NOMO-1 (cell line): ENCODE measurements around the gene LCN15.
"Not testable (repeated sequence)": the region's sequence is repeated elsewhere in the genome, so short reads cannot be mapped to it uniquely, and the experiment has no call there.

Experiments
- DNase-seq, 2 experiments: peaks; one replicate each; lab custom pipeline; 2025; ENCODE audit not compliant: unreplicated experiment in 2 of 2; lab: John Stamatoyannopoulos, UW

Gene LCN15

DNA sequence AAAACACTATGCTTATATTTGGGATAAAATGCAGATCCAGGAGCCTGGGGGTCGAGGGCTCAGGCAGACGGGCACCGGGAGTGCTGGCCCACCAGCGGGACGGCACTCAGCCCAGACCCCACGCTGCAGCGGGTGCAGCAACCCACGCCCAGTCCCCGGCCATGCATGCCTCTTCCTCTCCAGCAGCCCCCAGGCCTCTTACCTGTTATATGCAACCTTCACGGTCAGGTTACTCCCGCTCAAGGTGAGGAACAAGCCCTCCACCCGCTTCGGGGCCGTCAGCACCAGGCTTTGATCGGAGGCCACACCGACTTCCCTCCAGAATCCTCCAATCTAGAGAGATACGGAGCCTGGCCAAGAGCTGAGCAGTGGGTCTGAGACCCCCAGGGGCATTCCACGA is 7.5 kb downstream of the LCN15 start:
- no peak for DNase-seq

DNA sequence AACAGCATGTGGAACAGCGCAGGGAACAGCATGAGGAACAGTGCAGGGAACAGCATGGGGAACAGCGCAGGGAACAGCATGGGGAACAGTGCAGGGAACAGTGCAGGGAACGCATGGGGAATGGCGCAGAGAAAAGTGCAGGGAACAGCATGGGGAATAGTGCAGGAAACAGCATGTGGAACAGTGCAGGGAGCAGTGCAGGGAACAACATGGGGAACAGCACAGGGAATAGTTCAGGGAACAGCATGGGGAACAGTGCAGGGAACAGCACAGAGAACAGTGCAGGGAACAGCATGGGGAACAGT is 8.2 kb downstream of the LCN15 start:
- DNase-seq = no peak

DNA sequence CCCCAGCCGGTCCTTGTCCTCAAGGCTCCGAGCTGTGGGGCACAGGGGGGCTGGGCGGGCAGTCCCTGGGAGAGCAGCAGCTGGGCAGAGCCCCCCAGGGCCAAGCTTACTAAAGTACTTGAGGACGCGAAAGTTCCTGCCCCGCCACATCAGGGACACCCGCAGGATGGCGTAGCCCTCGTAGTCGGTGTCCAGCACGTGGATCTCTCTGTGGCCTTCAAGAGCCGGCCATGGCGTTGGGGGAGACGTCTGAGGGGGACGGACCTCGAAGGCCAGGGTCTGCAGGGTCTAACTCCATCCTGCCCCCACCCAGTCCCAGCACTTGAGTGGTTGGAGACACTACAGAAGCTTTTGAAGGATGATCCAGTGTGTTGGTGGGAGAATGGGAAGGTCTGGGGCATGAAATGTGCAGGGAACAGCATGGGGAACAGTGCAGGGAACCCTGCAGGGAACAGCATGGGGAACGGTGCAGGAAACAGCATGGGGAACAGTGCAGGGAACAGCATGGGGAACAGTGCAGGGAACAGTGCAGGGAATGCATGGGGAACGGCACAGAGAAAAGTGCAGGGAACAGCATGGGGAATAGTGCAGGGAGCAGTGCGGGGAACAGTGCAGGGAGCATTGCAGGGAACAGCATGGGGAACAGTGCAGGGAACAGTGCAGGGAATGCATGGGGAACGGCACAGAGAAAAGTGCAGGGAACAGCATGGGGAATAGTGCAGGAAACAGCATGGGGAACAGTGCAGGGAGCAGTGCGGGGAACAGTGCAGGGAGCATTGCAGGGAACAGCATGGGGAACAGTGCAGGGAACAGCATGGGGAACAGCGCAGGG is 8.8 kb downstream of the LCN15 start:
- not testable (repeated sequence) for DNase-seq

DNA sequence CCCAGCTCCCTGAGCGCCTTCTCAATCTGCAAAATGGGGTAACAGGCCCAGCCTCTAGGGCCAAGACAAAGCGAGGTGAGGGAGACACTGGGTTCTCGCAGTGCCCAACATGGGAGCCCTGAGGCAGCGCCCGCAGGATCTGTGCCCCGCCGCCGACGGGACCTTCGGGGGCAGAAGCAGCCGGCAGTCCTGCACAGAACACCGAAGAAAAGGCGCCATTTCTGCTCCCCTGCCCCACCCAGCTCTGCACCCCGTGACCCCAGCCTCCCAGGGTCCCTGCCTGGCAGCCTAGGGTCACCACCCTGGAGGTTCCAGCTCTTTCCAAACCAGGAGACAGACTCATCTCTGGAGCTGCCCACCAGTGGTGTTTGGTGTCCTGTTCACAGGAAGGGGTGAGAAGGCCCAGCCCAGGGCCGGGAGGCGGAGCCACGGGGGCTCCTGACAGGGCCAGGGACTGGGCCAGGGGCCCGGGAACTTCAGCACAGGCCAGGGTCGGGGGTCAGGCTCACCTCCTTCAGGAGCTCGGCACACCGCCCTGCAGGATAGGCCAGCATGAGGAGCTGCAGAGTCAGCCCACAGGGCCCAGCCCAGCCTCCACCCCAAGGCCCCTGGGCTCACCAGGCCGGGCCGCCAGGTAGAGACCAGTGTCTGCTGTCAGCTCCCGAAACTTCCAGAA is 9.6 kb downstream of the LCN15 start:
- no peak for DNase-seq

DNA sequence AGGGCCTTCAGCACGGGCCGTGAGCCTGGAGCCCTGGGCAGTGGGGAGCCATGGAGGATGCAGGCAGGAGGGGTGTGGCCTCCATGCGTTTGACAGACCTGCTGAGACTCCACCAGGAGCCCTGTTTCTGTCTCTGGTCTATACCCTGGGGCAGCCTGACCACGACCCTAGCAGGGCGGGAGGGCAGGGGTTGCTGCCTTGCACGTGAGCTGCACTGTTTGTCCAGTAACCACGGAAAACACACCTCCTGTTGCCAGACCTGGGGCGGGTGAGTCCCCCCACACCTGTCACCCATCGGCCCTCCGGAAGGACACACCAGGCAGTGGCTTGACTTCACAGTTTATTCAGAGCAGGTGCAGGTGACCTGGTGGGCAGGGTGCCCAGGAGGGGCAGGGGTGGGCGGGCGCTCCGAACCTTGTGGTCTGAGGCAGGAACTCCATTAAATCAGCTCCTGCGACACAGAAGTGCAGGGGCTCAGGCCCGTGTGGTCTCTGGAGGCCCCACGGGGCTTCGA is 10.2 kb downstream of the LCN15 start:
- no peak for DNase-seq

DNA sequence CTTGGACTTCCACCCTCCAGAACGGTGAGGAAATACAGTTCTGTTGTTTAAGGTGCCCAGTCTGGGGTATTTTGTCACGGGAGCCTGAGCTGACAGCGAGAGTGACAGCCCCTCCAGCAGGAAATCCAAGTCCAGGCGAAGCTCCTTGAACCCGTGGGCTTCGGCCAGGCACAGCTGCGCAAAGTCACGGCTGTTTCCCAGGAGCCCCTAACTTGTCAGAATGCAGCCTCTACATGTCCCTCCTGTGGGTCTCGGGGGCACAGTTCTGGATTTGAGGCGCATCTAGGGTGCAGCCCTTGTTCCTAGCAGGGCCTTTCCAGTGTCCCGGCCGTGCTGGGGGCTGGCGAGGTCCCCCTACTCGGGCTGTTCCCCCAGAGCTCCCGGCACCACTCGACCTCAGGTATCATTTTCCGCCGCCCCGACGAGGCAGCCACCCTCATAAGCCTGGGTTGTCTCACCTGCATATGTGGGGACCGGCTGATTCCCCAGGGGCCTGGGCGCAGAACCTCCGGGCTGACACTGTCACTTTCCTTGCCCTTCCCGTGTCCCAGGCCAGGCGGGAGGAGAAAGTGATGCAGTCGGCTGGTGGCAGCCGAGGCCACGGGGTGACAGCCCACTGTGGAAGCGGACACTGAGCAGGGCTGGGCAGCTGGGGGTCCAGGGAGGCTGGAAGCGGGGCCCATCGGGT is 10.8 kb downstream of the LCN15 start:
- no peak for DNase-seq

DNA sequence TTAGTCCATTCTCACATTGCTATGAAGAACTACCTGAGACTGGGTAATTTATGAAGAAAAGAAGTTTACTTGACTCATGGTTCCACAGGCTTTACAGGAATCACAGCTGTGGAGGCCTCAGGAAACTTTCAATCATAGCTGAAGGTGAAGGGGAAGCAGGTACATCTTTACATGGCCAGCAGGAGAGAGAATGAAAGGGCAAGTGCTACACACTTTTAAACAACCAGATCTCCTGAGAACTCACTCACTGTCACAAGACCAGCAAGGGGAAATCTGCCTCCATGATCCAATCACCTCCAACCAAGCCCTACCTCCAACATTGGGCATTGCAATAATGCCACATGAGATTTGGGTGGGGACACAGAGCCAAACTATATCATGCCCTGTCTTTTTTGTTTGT is 12.5 kb downstream of the LCN15 start:
- no peak for DNase-seq

DNA sequence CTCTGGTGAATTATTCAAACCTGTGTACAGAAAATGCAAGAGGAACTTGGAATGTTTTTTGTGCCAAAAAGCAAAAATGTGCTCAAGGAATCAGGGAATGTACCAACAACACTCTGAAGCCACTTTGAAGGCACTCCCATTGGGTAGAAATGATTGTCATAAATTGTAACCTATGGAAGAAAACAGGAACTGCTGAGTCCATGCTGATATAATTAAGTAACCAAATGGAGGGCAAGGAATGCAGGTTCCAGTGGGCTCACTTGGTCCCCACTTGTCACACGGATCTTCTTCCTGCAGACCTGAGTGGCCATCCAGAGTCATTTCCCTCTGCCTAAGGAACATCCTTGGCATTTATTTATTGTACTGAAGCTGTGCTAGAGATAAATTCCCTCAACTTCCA is 13.1 kb downstream of the LCN15 start:
- DNase-seq = no peak

DNA sequence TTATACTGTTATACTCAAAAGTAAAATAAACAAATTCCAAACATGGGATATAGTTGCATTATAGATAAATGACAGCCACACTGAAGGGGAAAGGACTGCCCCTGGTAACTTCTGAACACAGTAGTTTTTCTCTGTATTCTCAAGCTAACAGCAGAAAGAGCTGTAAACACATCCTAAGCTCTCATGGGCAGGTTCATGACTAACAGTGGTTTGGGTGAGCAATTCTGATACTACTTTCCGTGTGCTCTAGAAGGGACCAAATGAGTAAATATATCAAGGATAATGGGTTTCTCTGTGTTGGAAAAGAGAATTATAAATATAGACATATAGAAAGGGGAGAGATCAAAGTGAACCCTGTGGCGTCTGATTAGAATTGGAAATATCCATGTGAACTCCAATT is 13.8 kb downstream of the LCN15 start:
- no peak for DNase-seq

DNA sequence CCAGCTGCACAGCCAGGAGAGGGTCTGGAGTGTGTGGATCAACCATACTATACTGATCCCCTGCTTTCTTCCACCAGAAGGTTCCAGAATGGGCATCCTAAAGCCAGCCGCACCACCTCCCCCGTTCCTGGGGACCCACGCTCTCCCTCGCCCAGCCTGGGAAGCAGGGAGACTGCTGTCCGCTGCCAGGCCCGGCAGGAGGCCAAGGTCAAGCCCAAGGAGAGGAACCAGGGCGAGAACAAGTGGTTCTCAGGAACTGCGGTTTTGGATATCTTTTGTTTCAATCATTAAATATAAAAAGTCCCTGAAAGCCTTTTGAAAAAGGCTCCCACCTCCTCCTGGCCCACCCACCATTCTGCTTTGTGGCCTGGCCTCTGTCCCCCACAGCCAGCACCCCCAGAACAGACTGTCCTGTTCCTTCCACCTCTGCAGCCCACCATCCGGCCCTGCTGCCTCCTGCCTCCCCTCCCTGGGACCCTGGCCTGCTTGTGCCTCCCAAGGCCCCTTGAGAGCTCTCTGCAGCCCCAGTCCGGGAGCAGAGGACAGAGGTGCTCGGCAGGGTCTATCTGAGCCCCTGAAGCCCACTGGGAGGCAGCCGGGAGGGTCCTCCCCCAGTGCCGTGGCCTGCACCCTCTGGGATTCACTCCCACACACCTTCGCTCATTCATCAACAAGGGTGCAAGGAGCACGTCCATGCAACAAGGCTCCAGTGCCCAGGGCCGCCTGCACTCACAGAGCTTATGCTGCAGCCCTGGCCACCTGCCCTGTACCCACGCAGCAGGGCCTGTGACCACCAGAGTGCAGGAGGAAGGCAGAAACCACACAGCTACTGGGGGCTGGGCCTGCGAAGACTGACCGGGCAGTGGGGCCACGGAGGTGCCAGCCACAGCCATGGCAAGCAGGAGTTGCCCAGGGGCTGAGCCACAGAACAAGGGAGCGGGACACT is 15.4 kb downstream of the LCN15 start:
- no peak for DNase-seq

DNA sequence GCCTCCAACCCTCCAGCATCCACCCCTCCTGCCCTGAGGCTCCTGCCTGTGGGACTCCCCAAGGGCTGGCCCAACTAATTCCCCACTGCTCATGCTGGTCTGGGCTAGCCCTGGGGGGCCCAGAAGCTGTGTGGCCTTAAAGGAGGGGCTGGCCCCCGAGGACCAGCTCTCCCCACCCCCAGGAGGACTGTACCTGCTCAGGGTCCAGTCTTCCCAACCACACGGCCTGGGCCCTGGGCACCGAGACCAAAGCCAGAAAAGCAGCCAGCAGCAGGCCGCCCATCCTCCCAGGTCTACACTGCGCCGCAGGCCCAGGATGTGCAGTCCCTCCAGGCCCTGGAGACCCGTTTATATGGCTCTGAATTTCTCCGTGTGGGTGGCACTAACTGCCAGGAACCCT is 16.1 kb downstream of the LCN15 start, which contains the start of gene LCN6:
TSS of gene LCN6 (minus strand) at position 325 of the 400 bp plus-strand sequence. CDS start at position 283, 42 bp downstream.
- no peak for DNase-seq

DNA sequence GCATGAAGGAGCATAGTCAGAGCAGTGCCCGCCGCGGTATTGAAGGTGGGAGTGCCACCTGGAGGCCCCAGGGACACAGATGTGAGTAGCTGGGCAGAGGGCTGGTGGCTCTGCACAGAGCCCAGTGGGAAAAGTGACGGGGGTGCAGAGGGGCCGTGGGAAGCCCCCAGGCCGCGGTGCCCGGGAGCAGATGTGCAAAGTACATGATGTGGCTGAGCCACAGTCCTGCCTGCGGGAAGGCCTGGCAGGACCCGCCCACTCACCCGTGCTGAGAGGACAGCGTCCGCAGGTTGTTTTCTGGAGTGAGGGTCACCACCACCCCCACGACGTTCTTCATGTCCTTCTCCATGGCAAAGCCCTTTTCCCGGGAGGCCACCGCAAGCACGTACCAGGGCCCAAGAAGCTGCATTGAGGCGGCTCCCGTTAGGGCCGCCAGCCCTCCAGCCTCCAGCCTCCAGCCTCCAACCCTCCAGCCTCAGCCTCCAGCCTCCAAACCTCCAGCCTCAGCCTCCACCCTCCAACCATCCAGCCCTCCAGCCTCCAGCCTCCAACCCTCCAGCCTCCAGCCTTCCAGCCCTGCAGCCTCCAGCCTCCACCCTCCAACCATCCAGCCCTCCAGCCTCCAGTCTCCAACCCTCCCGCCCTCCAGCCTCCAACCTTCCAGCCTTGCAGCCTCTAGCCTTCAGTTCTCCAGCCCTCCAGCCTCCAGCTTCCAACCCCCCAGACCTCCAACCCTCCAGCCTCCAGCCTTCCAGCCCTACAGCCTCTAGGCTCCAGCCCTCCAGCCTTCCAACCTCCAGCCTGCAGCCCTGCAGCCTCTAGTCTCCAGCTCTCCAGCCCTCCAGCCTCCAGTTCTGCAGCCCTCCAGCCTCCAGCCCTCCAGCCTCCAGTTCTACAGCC is 16.9 kb downstream of the LCN15 start:
- DNase-seq = no peak

DNA sequence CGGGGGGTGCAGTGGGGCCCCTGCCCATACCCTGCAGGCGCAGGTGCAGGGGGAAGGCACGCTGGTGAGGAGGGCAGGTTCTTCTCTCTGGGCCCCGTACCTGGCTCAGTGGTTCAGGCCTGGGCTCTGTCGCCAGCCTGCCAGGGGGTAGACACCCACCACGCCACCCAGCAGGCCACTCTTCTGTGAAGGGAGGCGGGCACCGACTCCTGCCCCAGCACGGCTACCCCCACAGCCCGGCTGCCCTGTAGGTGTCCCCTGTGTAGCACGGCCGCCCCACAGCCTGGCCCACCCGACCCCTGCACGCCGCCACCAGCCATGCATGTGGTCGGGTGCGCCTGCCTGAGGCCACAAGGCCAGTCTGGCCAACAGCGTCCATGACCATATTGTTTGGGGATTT is 17.7 kb downstream of the LCN15 start:
- no peak for DNase-seq

DNA sequence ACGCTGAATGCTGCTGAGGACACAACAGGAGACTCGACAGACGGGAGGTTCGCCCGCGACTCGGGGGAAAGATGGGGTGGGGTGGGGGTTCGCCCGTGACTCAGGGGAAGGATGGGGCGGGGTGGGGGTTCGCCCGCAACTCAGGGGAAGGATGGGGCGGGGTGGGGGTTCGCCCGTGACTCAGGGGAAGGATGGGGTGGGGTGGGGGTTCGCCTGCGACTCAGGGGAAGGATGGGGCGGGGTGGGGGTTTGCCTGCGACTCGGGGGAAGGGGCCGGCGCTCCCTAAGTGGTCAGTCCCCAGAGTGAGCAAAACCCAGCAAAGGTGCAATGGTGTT is 18.2 kb downstream of the LCN15 start:
- DNase-seq = no peak

DNA sequence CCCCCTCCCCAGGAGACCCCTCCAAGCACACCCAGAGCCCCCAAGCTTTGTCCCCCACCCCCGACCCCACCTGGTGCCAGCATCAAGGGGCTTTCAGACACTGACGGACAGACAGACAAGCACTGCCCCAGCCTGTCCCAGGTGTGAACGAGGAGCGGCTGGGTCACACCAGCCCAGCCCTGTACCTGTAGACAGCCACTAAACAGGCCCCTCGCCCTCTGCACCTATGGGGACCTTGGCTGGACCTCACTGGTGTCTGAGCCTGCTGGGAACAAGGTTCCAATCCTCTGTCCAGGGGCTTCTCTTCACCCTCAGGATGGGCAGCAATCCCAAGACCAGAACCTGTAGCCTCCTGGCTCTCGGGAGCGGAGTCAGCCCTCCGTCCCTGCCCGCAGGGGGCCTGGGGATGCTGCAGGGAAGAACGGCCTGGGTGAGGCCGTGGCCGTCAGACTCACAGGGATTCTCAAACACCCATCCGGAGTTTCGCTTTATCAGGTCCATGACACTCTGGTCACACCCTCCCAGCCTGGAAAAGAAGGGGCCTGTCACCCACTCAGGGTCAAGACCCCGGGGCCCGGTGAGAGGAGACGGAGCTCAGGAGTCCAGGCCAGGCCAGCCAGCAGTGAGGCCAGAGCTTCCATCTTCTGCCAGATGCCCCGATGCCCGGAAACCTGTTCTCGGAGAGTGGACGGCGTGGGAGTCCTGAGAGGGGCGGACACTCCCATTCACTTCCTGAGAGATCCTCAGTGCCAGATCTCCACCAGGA is 18.7 kb downstream of the LCN15 start:
- DNase-seq = no peak

DNA sequence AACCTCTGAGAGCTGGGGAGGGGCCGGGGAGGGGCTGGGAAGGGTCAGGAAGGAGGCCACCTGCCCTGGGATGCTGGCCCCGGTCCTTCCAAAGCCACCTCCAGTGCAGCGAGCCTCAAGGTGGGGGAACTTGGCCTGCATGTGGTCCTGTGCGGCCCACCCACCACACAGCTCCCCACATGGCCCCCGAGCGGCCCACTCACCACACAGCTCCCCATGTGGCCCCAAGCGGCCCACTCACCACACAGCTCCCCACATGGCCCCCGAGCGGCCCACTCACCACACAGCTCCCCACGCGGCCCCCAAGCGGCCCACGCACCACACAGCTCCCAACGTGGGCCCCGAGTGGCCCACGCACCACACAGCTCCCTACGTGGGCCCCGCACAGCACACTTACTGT is 19.5 kb downstream of the LCN15 start:
- no peak for DNase-seq

DNA sequence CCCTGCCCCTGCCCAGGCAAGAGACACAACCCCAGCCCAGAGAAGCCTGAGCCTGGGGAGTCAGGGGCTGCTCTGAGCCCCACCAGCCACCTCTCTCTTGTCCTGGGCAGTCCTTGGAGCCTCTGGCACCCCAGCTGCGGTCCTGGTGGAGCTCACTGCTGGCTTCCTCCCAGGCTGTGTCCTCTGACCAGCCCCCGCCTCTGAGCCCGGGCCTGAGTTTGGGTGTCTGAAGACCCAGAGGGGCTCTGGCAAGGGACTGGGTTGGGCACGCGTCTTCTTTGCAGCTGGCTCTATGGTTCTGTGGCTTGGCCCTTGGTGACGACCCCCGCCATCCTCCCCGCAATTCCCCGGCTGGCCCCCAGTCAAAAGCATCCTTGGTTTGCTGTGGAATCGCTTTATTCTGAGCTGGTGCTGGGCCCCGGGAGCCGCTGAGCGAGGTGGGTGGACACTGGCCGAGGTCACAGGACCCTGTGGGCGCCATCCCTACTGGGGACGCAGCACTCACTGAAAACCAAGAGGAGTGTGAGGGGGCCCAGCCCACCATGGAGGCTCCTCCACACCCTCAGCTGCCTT is 20.6 kb downstream of the LCN15 start:
- DNase-seq = no peak

DNA sequence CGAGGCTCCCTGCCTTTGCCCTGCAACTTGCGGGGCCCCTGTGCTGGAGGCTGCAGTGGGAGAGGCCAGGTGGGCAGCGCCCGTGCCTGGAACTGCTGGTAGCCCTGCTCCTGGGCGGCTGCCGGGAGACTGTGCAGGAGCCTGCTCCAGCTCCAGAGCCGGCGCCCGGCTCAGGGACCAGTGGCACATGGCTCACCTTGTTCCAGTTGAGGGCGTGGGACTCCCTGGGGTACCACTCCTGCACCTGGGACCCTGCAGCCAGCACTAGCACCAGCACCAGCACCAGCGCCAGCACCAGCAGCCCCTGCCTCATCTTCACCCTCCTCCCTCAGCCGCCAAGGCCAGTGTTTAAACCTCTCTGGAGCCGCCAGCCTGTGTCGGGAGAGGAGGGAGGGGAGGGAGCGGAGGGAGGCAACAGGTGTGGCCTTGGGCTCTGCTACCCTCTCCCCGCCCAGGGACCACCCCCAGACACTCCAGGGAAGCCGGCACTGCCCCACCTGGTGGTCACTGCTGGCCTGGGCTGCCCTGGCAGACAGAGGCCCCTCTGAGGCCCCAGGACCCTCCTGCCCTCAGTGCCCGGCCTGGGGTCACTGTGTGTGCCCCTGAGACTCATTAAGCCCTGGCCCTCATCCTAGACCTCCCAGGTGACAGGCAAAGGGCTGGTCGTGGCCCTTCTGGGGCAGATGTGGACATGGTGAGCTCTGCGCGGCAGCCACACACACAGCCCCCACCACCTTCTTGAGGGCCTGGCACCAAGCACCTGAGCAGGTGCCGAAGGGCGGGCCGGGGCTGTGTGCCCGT is 21.5 kb downstream of the LCN15 start, which contains the start of gene LCN10:
TSS of gene LCN10 (minus strand) at position 350 of the 801 bp plus-strand sequence. CDS start at position 313, 37 bp downstream.
- DNase-seq = no peak
